ENCODE measurements around the gene MMGT1.
A peak's percentile ranks its signal among the peaks of the same experiment; 100 is the strongest.

Gene MMGT1

DNA sequence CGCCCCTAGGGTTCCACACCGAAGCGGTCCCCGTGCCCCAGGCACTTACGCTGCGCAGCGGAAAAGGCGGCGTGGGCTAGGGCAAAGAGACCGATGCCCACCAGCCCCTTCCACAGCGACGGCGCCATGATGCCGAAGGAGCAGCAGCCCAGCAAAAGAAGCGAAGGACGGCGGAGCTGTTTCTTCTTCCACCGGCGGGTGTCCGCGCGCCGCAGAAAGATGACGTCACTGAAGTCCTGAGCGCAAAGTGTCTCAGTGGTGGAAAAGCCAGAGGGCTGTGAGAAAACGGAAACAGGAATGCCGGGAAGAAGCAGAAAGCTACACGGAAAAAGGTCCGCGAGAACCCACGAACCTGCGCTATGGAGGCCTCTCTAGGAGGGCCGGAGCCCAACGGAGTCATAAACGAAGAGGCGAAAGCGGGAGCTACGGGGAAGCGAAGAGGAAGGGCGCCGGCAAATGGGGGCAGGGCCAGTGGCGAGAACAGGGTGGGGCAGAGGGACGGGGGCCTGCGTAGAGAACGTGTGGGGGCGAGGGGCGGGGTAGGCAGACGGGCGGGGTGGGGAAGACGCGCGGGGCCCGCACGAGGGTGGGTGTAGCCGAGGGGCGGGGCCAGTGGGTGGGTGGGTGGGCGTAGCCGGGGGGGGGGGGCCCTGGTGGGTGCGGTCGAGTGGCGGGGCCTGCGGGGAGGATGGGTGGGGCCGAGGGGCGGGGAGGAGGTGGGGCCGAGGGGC is at the start of gene MMGT1:
TSS of gene MMGT1 (minus strand) at position 441 of the 731 bp plus-strand sequence. CDS start at position 128, 313 bp downstream.
- peak; percentile 76 for DNase-seq

DNA sequence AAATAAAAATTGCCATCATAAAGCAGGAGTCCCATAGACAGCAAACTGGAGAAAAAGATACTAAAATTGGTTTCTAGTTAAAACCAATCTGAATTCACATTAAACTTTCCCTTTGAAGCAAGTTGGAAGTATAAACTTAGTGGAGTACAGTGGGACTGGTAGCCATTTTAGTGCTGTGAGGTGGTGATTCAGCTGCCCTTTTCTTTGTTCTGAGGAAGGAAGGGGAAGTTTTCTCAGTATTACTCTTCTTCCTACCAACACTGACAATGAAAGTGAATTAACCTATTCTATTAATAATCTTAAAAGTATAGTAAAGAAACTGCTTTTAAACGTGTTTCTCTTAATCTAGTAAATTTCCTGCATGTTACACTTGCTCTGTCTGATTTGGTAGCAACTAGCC is 48.1 kb upstream of the MMGT1 start:
- no peak for DNase-seq

DNA sequence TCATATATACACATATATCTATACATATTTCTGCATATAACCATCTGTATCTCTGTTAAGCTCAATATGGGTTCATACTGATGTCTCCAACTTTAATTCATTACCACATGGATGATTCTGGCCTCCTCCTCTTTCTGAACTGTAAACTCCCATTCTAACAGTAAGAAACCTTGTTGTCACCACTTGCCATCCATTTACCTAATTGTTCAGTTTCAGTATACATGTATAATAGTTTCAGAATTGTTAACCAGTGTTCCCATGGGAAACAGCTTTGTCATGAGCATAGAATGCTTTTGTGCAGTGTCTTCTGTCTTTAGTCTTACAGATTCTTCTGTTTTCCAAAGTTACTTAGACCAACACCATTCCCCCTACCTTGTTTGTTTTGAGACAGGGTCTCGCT is 47.4 kb upstream of the MMGT1 start:
- no peak for DNase-seq

DNA sequence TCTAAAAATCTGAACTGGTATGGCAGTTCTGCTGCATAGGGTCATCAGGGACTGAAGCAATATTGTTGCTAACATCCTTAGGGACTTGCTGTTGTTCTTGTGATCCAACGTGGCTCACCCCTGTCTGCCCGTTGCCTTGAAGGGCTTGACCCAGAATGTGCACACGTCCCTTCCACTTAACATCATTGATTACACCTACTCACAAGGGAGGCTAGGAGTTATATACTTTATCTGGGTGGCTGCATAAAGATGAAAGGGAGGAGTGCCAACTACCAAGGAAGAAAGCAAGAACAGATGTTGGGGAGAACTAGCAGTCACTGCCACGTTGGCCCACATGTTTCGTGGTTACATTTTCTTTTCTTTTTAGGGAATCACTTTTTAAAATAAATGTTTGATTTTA is 45.4 kb upstream of the MMGT1 start:
- DNase-seq = no peak

DNA sequence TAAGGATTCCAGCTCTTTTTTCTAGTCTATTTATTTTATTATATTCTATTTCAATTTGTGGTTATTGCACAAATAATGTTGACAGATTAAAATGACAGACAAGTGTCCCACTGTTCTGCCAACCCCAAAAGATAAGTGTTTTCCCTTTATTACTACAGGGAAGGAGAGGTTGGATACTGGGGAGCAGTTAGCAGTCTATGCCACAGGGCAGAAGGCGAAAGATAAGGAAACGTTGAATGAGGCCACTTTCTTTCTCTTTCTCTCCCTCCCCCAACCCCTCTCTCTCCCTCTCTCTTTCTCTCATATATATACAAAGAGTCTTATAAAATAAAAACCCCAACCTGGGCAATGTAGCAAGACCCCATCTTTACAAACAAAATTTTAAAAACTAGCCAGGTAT is 43.1 kb upstream of the MMGT1 start:
- DNase-seq = no peak

DNA sequence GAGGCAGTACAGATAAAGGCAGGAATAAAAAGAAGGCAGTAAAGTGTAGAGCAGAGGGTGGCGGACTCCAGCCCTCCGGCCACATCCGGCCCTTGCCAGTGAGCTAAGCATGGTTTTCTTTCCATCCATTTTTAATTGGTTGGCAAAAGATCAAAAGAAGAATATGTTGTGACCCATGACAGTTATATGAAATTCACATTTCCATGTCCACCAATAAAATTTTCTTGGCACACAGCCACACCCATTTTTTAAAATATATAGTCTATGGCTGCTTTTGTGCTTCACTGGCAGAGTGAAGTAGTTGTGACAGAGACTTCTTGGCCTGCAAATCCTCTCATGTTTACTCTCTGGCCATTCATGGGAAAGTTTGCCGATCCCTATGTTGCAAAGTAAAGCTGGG is 41.2 kb upstream of the MMGT1 start:
- no peak for DNase-seq

DNA sequence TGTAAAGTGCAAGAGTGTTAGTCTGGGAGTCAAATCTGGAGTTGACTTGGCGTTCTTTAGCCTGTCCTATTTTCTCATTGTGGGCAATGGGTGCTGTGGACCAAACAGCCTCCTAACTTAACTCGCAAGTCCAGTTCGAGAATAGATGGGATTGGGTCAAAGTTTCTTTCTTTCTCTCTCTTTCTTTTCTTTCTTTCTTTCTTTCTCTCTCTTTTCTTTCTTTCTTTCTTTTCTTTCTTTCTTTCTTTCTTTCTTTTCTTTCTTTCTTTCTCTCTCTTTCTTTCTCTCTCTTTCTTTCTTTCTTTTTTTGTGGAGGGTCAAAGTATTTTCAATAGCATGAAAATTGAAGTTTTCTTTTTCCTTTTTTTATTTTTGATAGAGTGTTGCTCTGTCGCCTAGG is 14.5 kb upstream of the MMGT1 start:
- no peak for DNase-seq

DNA sequence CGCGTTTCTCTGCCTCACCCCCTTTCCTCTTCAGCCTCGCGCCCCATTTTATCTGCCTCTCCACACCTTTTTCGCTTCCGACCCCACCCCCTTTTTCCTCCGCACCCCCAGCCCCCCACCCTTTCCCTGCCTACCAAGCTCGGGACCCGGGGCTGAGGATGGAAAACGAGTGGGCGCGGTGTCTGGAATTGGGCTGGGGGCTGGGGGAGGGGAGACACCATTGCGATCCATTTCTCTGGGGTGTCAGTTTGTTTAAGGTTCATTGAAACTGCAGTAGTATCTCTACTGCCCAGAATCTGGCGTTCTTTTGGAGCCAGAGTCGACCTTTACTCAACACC is 12.2 kb upstream of the MMGT1 start:
- DNase-seq = no peak

DNA sequence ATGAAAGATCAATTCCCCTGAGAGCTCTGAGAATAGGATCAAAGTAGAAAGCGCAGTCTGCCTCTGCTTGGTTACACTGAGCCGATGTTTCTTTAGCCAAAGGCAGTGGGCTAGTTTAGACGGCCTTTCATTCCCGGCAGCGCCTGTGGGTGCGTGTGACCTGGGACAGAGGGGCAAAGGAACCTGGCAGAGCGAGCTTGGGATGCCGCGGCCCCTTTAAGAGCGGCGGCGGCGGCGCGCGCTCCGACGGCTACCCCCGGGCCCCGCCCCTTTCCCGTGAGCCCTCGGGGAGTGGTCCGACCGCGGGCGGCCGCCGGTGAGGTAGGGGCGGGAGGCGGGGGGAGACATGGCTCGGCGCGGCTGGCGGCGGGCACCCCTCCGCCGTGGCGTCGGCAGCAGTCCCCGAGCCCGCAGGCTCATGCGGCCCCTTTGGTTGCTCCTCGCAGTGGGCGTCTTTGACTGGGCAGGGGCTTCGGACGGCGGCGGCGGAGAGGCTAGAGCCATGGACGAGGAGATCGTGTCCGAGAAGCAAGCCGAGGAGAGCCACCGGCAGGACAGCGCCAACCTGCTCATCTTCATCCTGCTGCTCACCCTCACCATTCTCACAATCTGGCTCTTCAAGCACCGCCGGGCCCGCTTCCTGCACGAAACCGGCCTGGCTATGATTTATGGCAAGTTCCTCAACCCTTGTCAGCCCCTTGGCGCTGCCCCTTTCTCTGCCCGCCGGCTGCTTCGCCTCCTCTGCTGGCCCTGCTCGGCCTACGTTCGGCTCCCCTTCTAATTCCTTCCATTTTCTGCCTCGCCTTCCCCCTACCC is 11.6 kb upstream of the MMGT1 start, which contains the start of gene SLC9A6:
TSS of gene SLC9A6 (plus strand) at position 279 of the 816 bp plus-strand sequence. CDS start at position 503, 224 bp downstream.
- peak; percentile 59 for DNase-seq

DNA sequence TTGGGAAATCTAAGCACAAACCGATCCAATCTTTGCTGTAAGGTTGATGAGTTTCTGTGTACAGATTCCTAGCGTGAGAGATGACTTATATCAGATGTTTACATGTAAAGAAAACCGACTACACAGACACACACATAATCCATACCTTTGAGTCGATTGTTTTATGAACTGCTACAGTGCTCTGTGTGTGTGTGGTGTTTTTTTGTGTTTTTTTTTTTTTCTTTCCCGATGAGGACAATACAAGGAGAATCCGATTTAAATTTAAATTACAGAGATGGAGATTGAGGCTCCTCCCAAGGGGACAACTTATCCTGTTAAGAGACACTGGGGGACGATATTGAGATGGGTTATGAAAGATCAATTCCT is 11.0 kb upstream of the MMGT1 start:
- no peak for DNase-seq

DNA sequence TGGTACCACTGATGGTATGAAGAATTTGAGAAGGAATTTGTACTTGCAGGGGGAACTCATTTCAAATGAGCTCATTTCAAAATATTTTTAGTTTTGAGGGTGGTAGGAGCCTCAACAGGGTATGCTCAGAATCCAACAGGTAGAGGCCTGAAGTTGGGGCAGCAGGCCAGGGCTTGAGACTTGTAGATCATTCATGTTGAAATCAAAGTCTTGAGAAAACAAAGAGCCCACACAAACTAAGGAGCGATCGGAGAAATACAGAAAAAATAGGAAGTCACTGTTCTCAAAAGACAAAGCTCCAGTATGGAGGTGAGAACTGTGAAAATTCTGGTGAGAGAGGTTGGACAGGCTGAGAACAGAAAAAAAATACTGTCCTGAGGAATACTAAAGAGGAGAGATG is 10.5 kb upstream of the MMGT1 start:
- no peak for DNase-seq

DNA sequence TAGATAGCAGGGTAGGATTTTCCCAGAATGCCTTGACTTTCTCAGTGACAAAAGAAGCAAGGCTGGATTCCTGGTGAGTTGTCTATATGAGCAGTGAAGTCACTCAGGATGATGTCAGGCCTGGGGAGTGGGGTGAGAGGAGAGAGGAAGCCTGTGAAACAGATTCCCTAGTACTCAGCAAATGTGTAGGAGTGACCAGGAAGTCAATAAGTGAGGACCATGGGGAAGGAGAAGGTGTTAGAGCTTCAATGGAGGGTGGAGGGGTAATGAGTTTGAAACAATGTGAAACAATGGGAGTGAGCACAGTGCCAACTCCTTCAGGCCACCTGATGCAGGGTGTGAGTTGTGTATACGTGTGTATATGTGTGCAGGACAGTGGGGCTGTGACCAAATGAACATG is 9.1 kb upstream of the MMGT1 start:
- DNase-seq = no peak

DNA sequence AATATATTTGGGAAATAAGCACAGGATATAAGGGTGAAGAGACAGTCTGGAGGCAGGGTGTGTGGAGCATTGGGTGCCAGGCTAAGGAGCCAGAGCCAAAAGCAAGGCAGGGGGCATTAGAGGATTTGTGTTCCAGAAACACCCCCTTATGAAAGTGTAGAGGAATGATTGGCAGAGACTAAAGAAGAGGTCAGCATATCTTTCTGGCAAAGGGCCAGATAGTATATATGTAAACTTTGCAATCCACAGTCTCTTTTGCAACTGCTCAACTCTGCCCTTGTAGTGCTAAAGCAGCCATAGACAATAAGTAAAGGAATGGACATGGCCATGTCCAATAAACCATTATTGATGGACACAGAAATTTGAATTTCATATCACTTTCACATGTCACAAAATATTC is 7.9 kb upstream of the MMGT1 start:
- DNase-seq = no peak

DNA sequence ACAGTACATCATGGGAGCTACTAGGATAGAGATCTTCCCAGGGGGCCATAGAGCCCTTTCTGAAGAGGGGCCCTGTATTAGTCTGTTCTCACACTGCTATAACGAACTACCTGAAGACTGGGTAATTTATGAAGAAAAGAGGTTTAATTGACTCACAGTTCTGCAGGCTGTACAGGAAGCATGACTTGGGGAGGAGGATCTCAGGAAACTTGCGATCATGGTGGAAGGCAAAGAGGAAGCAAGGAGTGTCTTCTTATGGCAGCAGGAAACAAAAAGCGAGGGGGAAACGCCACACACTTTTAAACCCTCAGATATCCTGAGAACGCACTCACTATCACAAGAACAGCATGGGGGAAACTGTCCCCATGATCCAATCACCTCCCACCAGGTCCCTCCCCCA is 7.2 kb upstream of the MMGT1 start:
- no peak for DNase-seq

DNA sequence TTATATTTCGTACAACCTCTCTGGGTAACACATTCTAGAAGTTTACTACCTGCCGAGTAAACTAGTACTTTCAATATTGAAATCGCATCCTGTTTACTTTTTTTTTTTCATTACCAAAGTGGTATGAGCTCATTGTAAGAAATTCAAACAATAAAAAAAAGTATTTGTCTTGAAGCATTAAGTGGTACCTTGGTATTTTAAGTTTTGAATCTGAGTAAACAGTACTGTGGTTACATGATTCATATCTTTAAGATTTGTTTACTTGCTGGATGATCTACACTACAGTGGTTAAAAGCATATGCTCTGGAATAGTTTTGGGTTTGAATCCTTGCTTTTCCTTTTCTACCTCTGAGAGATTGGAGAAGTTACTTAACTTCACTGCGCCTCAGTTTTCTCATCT is 3.8 kb upstream of the MMGT1 start:
- DNase-seq = no peak

DNA sequence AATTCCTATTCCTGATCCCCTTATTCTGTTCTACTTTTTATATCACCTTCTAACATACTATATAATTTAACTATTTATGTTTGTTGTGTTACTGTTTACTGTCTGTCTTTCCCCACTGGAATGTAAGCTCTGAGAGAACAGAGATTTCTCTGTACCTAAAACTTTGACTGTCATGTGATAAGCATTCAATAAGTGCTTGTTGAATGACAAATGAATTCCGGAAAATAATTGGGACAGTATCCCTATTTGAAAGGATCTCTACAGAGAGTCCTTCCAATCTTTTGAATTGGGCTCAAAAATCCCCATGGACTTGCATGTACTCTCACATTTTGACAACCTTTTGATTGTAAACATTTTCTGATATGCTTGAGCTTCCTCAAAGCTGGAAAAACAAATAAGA is 1.6 kb upstream of the MMGT1 start:
- DNase-seq = no peak

DNA sequence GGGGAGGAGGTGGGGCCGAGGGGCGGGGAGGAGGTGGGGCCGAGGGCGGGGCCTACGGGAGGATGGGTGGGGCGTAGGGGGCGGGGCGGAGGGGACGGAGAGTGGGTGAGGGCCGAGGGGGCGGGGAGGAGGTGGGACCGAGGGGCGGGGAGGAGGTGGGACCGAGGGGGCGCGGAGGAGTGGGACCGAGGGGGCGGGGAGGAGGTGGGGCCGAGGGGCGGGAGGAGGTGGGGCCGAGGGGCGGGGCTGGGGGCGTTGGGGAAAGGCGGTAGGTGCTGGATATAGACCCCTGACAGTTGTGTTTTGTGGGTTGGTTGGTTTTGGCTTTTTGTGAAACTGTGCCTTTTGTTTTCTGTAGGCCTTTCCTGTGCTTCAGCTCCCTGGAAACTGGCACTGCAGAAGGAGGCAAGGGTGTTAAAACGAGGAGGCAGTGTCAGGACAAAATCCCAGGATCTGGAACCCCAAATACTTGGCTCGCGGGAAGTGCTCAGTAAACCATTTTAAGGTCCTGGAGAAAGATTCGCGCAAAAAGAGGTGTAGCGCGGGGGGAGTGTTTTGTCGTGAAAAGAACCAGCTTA is 580 bp upstream of the MMGT1 start:
- DNase-seq = peak; percentile 69

DNA sequence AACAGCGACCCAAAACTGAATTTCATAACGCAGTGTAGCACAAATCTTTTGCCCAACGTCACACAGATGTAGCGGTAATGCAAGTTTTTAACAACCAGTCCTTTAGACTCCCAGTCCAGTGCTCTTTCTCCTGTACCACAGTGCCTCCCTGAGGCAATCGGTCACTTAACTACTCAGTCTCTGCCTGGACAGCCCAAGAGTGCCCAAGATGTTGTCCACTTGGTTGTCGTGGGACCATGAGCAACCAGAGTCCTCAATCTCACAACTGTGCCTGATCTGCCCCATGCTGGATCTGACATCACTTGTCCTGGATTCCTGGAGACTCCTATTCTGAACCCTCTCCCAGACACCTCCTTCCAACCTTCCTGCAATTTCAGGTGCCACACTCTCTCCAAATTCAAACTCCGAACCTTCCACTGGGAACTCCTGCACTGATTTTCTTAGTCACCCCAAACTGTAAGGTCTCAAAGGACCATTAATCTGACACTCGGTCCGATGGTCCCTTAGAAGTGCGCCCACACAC is 702 bp downstream of the MMGT1 start:
- DNase-seq = no peak

DNA sequence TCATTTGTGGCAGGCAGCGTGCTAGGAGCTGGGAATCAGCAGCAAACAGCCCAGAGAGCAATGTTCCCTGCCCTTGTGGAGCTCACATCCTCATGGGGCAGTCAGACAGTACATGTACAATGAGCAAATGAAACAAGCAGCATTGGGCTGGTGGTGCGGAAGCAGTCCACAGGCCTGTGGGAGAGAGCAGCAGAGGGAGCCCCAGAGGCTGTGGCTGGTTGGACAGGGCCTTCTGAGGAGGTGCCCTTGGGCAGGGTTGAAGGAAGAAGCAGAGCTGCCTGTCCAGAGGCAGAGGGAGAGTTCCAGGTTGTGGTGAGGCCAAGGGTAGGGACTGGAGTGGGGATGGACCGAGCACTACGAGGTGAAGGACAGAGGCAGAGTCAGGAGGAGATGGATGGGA is 22.5 kb downstream of the MMGT1 start:
- DNase-seq = no peak

DNA sequence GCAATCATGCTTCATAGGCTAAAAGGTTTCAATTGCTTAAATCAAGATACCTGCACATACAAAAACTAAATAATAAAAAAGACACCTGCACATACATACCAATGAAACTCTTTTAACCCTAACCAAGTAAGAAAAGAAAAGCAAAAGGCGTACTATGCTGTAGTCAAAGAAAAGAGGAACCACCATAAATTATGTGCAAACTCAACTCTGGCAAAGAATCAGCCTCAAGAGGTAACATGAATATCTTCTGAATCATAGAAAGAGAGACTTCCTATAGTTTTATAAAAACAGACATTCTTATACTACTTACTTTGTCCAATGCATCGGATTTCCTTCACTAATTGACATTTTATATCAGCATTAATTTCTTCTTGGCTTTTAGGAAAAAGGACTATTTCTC is 29.3 kb downstream of the MMGT1 start:
- DNase-seq = no peak

DNA sequence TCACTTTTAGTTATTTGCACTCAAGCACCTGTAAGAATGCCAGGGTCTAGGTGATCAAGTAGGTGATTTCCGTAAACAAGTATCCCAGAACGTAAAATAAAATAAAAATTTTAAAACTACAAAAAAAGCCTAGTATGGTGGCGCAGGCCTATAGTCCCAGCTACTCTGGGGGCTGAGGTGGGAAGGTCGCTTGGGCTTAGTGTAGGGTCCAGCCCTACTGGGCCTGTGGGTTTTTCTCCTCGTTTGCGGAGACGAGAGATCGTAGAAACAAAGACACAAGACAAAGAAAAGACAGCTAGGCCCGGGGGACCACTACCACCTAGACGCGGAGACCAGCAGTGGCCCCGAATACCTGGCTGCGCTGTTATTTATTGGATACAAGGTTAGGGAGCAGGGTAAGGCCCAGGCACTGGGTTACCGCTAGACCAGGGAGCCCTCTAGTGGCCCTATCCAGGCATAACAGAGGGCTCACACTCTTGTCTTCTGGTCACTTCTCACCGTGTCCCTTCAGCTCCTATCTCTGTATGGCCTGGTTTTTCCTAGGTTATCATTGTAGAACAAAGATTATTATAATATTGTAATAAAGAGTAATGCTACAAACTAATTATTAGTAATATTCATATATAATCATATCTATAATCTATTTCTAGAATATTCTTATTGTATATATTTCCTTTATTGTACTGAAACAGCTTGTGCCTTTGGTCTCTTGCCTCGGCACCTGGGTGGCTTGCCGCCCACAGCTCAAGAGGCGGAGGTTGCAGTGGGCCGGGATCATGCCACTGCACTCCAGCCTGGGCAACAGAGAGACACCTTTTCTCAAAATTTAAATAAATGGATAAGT is 41.9 kb downstream of the MMGT1 start:
- peak; percentile 27 for DNase-seq

DNA sequence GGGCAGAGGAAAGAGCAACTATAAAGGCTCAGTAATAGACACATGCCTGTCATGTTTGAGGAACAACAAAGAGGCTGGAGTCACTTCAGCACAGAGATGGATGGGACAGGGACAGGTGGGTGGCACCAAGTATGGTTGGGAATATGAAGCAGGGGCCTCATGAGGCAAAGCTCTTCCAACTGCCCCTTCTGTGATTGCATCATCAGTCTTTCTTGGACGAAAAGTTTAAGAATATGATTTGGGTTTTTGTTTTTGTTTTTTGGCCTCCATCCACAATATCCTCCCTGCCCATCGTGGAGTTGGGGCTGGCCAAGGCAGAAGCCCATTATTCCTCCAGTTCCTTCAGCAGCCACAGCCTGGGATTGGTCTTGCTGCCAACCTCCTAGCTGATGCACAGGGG is 45.9 kb downstream of the MMGT1 start:
- DNase-seq = no peak

DNA sequence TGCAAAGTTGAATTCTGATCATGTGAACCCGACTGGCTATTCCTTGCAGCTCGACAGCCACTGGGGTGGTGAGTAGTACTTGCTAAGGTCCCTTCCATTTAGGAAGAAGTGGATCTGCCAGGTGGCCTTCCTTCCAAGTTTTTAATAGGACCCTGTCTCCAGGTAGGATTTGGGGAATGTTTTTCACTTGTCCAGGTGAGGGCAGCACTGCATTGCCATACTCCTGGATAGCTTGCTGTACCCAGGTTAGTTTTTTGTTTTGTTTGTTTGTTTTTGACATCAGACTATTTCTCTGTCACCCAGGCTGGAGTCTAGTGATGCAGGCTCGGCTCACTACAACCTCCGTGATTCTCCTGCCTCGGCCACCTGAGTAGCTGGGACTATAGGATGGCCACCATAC is 50.4 kb downstream of the MMGT1 start:
- no peak for DNase-seq
